HG03280 (cell line): ENCODE data around the gene TRIM72.
"Not testable (repeated sequence)": the region's sequence is repeated elsewhere in the genome, so short reads cannot be mapped to it uniquely, and the experiment has no call there.

Experiments
- ATAC-seq: cut with Tn5 transposase; IDR thresholded peaks from one replicate; pipeline ENCODE4 v1.9.1; 2021; ENCODE audit warnings: mild to moderate bottlenecking, moderate library complexity; ENCODE audit not compliant: unreplicated experiment

Gene TRIM72

DNA sequence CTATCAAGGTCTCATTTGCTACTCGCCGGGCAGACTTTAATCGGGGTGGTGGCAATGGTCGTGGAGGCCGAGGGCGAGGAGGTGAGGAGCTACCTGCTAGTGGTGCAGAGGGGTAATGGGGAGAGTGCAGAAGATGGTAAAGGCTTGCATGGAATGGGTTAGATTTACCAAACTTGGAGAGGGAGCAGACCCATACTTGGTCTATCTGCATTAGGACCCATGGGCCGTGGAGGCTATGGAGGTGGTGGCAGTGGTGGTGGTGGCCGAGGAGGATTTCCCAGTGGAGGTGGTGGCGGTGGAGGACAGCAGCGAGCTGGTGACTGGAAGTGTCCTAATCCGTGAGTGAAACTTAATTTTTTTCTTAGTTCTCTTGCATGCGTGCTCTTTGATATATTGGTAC, 23.9 kb upstream of the TRIM72 start:
- ATAC-seq: no peak

DNA sequence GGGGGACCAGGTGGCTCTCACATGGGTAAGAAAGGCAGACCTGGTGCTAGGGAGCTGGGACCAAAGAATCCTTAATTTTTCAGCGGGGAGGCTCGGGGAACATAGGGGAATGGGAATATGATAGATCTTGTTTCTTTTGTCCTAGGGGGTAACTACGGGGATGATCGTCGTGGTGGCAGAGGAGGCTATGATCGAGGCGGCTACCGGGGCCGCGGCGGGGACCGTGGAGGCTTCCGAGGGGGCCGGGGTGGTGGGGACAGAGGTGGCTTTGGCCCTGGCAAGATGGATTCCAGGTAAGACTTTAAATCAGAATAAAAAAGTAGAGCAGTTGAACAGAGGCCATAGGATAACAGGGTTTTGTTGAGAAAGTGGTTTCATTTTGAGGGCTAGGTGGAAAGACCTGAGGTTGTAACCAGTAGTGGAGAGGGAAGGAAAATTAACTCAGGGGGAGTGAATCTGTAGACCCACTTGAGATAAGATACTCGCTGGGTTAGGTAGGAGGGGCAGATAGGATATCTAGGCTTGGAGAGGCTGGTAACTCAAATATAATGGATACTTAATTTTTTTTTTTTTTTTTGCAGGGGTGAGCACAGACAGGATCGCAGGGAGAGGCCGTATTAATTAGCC, 23.0 kb upstream of the TRIM72 start:
- ATAC-seq: no peak

- ATAC-seq: no peak
Measured at GRCh38 chr16:31191697-31192428, 22.1 kb upstream of the TRIM72 start.

GRCh38 chr16:31192856-31193642, 20.9 kb upstream of the TRIM72 start:
- no peak for ATAC-seq

DNA sequence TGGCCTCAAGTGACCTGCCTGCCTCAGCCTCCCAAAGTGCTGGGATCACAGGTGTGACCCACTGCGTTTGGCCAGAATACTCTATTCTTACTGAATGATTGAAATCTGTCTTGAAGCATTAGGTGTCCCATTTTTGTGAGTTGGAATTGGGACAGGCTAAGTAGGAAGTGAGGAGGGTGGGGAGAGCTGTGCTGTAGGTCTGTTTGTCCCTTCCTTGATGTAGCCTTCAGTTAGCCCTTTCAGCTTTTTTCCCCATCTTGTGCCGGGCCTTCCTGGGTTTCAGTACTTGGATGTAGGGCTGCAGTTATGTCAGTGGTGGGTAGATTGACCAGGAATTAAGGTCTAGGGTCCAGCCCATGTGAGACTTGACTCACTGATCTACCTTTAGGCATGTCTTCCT, 20.0 kb upstream of the TRIM72 start:
- no peak for ATAC-seq

DNA sequence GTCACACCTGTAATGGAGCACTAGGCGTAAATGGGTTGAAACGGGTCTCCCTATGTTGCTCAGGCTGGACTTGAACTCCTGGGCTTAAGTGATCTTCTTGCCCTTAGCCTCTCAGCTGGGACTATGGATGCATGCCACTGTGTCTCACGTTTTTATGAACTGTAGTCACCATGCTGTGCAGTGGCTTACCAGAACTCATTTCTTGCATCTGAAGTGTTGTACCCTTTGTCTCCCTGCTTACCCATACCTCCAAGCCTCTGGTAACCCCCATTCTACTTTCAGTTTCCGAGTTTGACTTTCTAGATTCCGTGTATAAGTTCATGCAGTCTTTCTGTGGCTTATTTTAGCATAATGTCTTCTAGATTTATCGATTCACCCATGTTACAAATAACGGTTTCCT, 19.0 kb upstream of the TRIM72 start:
- no peak for ATAC-seq

DNA sequence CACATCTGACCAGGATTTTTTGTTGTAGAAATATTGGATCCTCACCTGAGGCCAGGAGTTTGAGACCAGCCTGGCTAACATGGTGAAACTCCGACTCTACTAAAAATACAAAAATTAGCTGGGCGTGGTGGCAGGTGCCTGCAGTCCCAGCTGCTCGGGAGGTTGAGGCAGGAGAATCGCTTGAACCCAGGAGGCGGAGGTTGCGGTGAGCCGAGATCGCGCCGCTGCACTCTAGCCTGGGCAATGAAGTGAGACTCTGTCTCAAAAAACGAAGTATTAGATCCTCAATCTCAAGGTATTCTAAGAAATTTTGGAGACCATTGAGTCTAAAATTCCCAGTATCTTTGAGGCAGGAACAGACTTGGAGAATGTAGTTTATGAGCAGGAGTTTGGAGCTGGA, 18.1 kb upstream of the TRIM72 start:
- not testable (repeated sequence) for ATAC-seq

- ATAC-seq: no peak
Measured at GRCh38 chr16:31196324-31197088, 17.4 kb upstream of the TRIM72 start.

DNA sequence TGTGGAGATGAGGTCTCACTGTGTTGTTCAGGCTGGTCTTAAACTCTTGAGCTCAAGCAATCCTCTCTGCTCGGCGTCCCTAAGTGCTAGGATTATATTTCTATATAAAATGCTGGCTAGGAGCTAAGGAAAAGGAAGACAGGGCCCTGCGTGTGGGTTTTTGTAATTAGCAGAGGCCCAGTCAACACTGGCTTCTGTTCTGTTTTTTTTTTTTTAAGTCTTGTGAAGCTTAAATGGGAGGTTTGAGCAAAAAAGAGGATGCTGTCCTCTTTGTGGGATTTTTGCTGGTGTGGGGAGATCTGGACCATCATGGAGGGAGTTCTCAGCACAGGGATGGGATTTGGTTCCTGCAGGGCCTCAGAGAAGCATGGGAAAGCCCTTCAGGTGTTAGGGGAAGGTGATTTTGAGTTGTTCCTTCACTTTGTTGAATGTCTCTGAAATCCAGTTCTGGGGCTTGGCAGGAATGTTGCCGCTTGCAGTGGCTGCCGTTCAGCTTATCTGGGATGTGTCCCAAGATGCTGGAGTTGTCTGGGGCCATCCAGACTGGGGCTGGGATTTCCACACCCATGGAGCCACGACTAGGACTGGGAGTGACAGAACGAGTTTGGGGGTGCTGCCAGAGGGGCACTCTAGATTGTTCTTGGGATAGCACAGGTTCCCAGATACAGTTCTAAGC, 15.6 kb upstream of the TRIM72 start:
- no peak for ATAC-seq

GRCh38 chr16:31199430-31200041, 14.4 kb upstream of the TRIM72 start:
- no peak for ATAC-seq

GRCh38 chr16:31200111-31200510, 13.8 kb upstream of the TRIM72 start:
- not testable (repeated sequence) for ATAC-seq

DNA sequence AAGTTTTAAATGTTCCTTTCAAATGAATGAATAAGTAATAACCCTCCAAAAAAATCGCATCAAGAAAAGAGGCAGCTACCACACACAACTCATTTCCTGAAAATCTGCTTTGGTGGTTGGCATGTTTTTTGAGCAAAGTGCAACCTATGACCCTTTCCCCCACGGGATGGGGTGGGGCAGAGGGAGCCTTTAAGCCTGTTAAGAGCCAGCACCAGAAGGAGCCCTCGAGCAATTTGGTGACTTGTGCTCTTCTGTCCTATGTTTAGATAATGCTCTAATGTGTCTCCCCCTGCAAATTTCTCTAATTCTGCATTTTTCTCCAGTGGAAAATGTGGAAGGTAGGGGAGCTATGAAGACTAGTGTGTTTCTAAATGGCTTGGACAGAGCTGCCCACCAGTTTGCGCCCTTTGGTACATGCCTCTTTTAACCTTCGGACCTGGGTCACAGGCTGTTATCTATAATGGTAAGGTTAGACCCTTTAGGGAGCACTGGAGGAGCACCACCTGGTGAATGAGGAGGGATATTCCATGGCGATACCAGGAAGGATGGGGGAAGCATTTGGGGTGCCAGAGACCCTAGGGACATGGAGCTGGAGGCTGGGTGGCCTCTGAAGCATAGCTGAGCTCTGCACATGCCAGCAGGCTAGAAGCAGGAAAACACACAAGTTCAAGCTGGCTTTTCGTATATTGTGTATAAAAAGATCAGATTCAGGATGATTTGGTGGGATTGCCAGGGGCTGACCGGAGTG, 12.9 kb upstream of the TRIM72 start:
- ATAC-seq: no peak

DNA sequence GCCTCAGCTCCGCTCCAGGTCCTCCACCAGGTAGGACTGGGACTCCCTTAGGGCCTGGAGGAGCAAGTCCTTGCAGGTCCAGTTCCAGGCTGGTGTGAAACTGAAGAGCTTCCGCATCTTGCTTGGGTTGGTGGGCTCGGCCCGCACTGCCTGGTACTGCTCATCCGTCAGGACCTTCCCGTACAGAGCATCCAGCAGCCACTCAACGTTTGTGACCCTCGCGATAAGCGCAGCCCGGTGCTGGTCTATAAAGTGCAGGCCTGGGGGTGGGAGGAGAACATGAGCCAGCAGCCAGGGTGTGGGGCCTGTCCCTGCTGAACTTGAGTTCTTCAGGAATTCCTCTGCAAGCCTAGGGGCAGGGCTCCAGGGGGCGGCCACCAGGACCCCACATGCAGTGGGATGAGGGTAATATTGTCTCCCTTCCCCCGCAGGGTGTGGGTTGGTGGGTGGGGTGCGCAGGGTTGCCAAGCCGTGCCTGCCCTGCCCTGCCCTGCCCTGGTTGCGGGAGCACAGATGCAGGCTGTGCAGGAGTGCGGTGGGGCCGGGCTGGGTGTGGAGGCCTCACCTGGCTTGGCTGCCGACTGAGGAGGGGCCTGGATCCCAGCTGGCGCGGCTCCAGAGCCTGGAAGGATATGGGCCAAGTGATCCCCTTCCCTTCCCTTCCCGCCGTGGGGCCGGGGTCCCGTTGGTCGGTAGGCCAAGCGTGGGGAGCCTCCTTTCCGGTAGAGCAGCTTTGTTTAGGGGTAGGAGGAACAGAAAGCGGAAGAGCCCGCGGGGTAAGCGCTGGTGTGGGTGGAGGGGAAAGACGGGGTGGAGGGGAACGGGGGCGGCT, 12.1 kb upstream of the TRIM72 start:
- peak; percentile 49 for ATAC-seq

DNA sequence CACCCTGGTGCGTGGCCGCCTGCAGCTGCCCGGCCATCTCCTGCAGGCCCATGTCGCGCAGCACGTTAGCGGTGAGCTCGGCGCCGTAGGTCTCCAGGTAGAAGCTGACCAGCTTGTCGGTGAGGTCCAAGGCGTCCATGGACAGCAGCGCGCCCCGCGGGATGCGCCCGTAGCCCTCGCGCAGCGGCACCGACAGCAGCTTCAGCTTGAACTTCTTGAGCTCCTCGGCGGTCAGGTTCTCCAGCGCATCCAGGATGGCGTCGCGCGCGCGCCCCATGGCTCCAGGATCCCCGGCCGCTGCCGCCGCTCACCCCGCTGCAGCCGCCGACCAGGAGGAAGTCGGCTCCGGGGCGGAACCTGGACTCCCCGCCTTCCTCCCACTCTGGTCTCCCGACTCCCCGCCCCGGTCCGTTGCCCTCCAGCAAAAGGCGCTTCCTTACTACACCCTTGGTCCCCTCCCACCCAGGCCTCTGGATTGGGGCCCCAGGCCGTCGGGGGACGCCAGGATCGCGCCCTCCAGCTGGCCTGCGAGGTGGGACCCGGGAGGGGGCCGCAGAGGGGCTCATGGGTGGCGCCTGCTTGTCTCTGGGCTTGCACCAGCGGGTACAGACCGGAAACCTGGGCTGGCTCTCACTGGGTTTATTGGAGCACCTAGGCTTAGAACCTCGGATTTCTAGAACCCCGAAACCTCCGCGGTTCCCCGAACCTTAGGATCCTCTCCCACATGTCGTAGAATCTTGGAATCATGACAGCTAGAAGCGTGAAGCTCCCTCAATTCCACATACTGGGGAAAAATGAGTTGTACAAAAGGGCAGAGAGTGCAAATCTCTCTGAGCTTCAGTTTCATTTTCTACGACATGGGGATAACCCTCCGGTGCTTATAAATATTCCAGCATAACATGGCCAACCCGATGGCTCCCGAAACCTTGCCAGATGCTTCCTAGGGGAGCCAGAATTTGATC, 11.2 kb upstream of the TRIM72 start, which contains the start of gene PYCARD:
PYCARD (minus strand) TSS at position 347 of the 962 bp plus-strand sequence; CDS start at position 277, 70 bp downstream.
- peak; percentile 31 for ATAC-seq

GRCh38 chr16:31204871-31205666, 8.8 kb upstream of the TRIM72 start:
- ATAC-seq: no peak

DNA sequence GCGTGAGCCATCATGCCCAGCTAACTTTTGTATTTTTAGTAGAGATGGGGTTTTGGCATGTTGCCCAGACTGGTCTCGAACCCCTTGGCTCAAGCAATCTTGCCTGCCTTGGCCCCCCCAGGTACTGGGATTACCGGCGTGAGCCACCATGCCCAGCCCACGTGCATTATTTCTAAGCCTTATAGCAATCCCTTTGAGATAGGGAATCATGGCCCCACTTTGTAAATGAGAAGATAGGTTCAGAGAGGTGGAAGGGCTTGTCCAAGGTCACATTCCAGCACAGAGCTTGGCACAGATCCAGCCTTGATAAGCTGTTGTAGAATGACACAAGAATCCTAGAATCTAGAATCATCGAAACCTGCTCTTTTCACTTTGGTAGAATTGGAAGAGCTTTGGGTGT, 7.1 kb upstream of the TRIM72 start:
- ATAC-seq: no peak

- ATAC-seq: no peak
Measured at GRCh38 chr16:31213342-31213741, 577 bp upstream of the TRIM72 start.
